GM23338 (cell line): Measurements from ENCODE around the gene VWA5A. TPM values are rescaled to one million over a fixed set of nuclear protein-coding genes. Genes with fewer than 3 reads are reported as not detected.

ENCODE experiments used
- ATAC-seq: fragments of 200-7000 bp; cut with Tn5 transposase; 3 replicates; pipeline ENCODE4 v1.9.1; 2020
- DNase-seq: peaks from one replicate; pipeline ENCODE4 v3.0.0-alpha.2; 2015; ENCODE audit warnings: low spot score
- H2AFZ ChIP-seq: fragments of 200-600 bp; sonication (generic); 2 replicates; pipeline ENCODE4 v1.8.0; 2016; ENCODE audit warnings: antibody characterized with exemption, mild to moderate bottlenecking, moderate library complexity
- H3F3A ChIP-seq: fragments of 200-600 bp; sonication (generic); replicated peaks from 2 replicates; pipeline ENCODE4 v1.8.0; 2017; ENCODE audit warnings: antibody characterized with exemption, mixed run types, low read depth
- H3K27ac ChIP-seq: fragments of 200-600 bp; sonication (generic); 2 replicates; pipeline ENCODE4 v1.6.1; 2016; ENCODE audit warnings: low read depth
- H3K27me3 ChIP-seq: fragments of 200-600 bp; sonication (generic); 2 replicates; pipeline ENCODE4 v1.8.0; 2016; ENCODE audit warnings: mild to moderate bottlenecking, mixed run types, moderate library complexity; ENCODE audit not compliant: insufficient read depth
- H3K36me3 ChIP-seq: fragments of 200-600 bp; sonication (generic); 2 replicates; pipeline ENCODE4 v1.8.0; 2016; ENCODE audit warnings: mild to moderate bottlenecking; ENCODE audit not compliant: insufficient read depth
- H3K4me1 ChIP-seq: fragments of 200-600 bp; sonication (generic); 2 replicates; pipeline ENCODE4 v1.8.0; 2016; ENCODE audit warnings: mild to moderate bottlenecking, moderate library complexity; ENCODE audit not compliant: insufficient read depth
- H3K4me2 ChIP-seq: fragments of 200-600 bp; sonication (generic); 2 replicates; pipeline ENCODE4 v1.7.1; 2017; ENCODE audit warnings: mixed run types
- H3K4me3 ChIP-seq: fragments of 200-600 bp; sonication (generic); 2 replicates; pipeline ENCODE4 v1.6.1; 2016; ENCODE audit warnings: mixed run types
- H3K79me2 ChIP-seq: fragments of 200-600 bp; sonication (generic); replicated peaks from 2 replicates; pipeline ENCODE4 v1.8.0; 2017; ENCODE audit warnings: mild to moderate bottlenecking; ENCODE audit not compliant: insufficient read depth
- H3K9me2 ChIP-seq: fragments of 200-600 bp; sonication (generic); 2 replicates; pipeline ENCODE4 v1.8.0; 2017; ENCODE audit not compliant: insufficient read depth
- H4K20me1 ChIP-seq: fragments of 200-600 bp; sonication (generic); replicated peaks from 2 replicates; pipeline ENCODE4 v1.8.0; 2017; ENCODE audit warnings: mild to moderate bottlenecking; ENCODE audit not compliant: insufficient read depth
- H3K27ac Mint-ChIP-seq: 2 replicates; pipeline ENCODE4 v1.8.0; 2020; ENCODE audit warnings: inconsistent platforms, mild to moderate bottlenecking, moderate library complexity, mixed read lengths
- H3K27me3 Mint-ChIP-seq: 3 replicates; pipeline ENCODE4 v1.8.0; 2022; ENCODE audit warnings: low read depth, mild to moderate bottlenecking, moderate library complexity, mixed read lengths, inconsistent platforms; ENCODE audit not compliant: insufficient read depth, poor library complexity
- H3K36me3 Mint-ChIP-seq: 3 replicates; pipeline ENCODE4 v1.8.0; 2021; ENCODE audit warnings: low read depth, mild to moderate bottlenecking, inconsistent platforms, moderate library complexity, mixed read lengths
- H3K4me1 Mint-ChIP-seq: 3 replicates; pipeline ENCODE4 v1.8.0; 2020; ENCODE audit warnings: mild to moderate bottlenecking, inconsistent platforms, mixed read lengths
- H3K4me3 Mint-ChIP-seq: 3 replicates; pipeline ENCODE4 v1.8.0; 2021; ENCODE audit warnings: moderate library complexity, mild to moderate bottlenecking, inconsistent platforms, mixed read lengths
- H3K9me3 Mint-ChIP-seq: 3 replicates; pipeline ENCODE4 v1.8.0; 2020; ENCODE audit warnings: moderate library complexity, mild to moderate bottlenecking, inconsistent platforms, mixed read lengths
- CREB1 ChIP-seq: fragments of 250-450 bp; sonication (Bioruptor Pico); IDR thresholded peaks from 2 replicates; pipeline ENCODE4 v1.5.0; 2020; ENCODE audit warnings: low read depth, mild to moderate bottlenecking, moderate library complexity
- EZH2 ChIP-seq: fragments of 200-600 bp; sonication (generic); IDR thresholded peaks from one replicate; pipeline ENCODE4 v1.8.0; 2017; ENCODE audit warnings: antibody characterized with exemption, mild to moderate bottlenecking, low read depth; ENCODE audit not compliant: unreplicated experiment
- EZH2phosphoT487 ChIP-seq: fragments of 200-600 bp; sonication (generic); IDR thresholded peaks from one replicate; pipeline ENCODE4 v1.8.1; 2018; ENCODE audit warnings: antibody characterized with exemption; ENCODE audit not compliant: unreplicated experiment
- JUNB ChIP-seq: IDR thresholded peaks from one replicate; pipeline ENCODE4 v1.6.1; 2016; ENCODE audit warnings: antibody characterized with exemption; ENCODE audit not compliant: unreplicated experiment
- NANOG ChIP-seq: IDR thresholded peaks from 2 replicates; pipeline ENCODE4 v1.6.1; 2016; ENCODE audit warnings: antibody characterized with exemption, borderline replicate concordance
- POLR2AphosphoS5 ChIP-seq: IDR thresholded peaks from 2 replicates; pipeline ENCODE4 v1.6.1; 2016; ENCODE audit warnings: antibody characterized with exemption, low read depth
- STAT1 ChIP-seq: IDR thresholded peaks from one replicate; pipeline ENCODE4 v1.6.1; 2016; ENCODE audit warnings: antibody characterized with exemption; ENCODE audit not compliant: unreplicated experiment
- ZNF114 ChIP-seq: fragments of 250-450 bp; sonication (Bioruptor Pico); IDR thresholded peaks from 2 replicates; pipeline ENCODE4 v1.5.0; 2020; ENCODE audit warnings: mild to moderate bottlenecking, moderate library complexity
- ZNF331 ChIP-seq: fragments of 250-450 bp; sonication (Bioruptor Pico); IDR thresholded peaks from 2 replicates; pipeline ENCODE4 v1.5.0; 2020; ENCODE audit warnings: low read depth, mild to moderate bottlenecking, moderate library complexity
- polyA plus RNA-seq: library from polyadenylated mRNA; unstranded; fragments of >200 nt; fragmentation: Nextera tagmentation; extraction: Ambion mirVana; gene quantifications from 2 replicates; pipeline ENCODE4 v1.2.1, GENCODE V29; 2016
- total RNA-seq: library from RNA; depleted of rRNA; stranded (reverse); fragments of >200 nt; shearing (Covaris generic); gene quantifications from 2 replicates; pipeline ENCODE4 v1.2.3, GENCODE V29; 2014
- TF ChIP-seq, protein P1 (sequence below): IDR thresholded peaks from one replicate; pipeline ENCODE4 v1.6.1; 2018; ENCODE audit warnings: antibody characterized with exemption; ENCODE audit not compliant: unreplicated experiment
- TF ChIP-seq, protein P2 (sequence below): fragments of 250-450 bp; sonication (Bioruptor Pico); IDR thresholded peaks from 2 replicates; pipeline ENCODE4 v1.5.0; 2020; ENCODE audit warnings: mild to moderate bottlenecking, moderate library complexity
- TF ChIP-seq, protein P3 (sequence below): IDR thresholded peaks from 2 replicates; pipeline ENCODE4 v1.6.1; 2016; ENCODE audit warnings: antibody characterized with exemption
- TF ChIP-seq, protein P4 (sequence below), 2 experiments: fragments of 200-600 bp in 1 of 2; sonication (generic) in 1 of 2; conservative IDR thresholded peaks; 2 replicates each; pipeline versions ENCODE4 v1.5.1 to v1.6.1; 2016 to 2017; ENCODE audit warnings: antibody characterized with exemption in 2 of 2, low read depth in 2 of 2, mild to moderate bottlenecking in 2 of 2, moderate library complexity in 1 of 2

VWA5A gene
- total and polyA plus RNA-seq, 2 experiments from 2014 or later: 10.0 to 13.5 TPM

DNA sequence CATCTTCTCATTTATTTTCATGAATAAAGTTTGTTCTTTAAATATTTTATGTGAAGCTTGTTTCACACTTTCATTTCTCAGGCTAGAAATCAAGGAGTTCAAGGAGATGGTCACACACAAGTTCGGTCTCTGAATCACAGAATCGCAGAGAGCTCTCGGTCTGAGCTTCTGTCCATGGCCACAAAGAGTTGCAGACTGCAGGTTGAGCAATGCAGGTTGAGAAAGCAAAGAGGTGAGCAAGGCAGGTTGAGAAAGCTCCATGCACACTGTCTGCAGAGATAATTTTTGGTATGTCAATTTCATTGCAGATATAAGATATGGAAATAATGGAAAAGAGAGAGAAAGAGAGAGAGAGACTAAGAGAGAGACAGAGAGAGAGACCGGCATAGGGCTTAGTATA is 32.9 kb upstream of the VWA5A start:
- Mint-ChIP-seq H3K27me3 (peaks cover 6% of the 10 kb centered on the region), H3K4me1 (peaks cover 6% of the 10 kb centered on the region), H3K27ac (no peak overlapping the region), H3K36me3 (no peaks in the 10 kb centered on the region), H3K9me3 (no peaks in the 10 kb centered on the region), H3K4me3 (no peak overlapping the region)
- H3K27me3 ChIP-seq: no peaks in the 10 kb centered on the region
- H3K4me1 ChIP-seq: no peaks in the 10 kb centered on the region
- H3K27ac ChIP-seq: no peak overlapping the region
- H3F3A ChIP-seq: no peaks in the 10 kb centered on the region
- H3K4me2 ChIP-seq: no peak overlapping the region
- TF ChIP-seq CREB1 (CRISPR knock-in tag) (no peak), ZNF331 (CRISPR knock-in tag) (no peak), POLR2AphosphoS5 (no peak), STAT1 (no peak), JUNB (no peak), EZH2phosphoT487 (no peak), NANOG (no peak), EZH2 (no peak), ZNF114 (CRISPR knock-in tag) (no peak)
- TF ChIP-seq, protein P1, sequence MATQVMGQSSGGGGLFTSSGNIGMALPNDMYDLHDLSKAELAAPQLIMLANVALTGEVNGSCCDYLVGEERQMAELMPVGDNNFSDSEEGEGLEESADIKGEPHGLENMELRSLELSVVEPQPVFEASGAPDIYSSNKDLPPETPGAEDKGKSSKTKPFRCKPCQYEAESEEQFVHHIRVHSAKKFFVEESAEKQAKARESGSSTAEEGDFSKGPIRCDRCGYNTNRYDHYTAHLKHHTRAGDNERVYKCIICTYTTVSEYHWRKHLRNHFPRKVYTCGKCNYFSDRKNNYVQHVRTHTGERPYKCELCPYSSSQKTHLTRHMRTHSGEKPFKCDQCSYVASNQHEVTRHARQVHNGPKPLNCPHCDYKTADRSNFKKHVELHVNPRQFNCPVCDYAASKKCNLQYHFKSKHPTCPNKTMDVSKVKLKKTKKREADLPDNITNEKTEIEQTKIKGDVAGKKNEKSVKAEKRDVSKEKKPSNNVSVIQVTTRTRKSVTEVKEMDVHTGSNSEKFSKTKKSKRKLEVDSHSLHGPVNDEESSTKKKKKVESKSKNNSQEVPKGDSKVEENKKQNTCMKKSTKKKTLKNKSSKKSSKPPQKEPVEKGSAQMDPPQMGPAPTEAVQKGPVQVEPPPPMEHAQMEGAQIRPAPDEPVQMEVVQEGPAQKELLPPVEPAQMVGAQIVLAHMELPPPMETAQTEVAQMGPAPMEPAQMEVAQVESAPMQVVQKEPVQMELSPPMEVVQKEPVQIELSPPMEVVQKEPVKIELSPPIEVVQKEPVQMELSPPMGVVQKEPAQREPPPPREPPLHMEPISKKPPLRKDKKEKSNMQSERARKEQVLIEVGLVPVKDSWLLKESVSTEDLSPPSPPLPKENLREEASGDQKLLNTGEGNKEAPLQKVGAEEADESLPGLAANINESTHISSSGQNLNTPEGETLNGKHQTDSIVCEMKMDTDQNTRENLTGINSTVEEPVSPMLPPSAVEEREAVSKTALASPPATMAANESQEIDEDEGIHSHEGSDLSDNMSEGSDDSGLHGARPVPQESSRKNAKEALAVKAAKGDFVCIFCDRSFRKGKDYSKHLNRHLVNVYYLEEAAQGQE: no peak
- TF ChIP-seq, protein P2, sequence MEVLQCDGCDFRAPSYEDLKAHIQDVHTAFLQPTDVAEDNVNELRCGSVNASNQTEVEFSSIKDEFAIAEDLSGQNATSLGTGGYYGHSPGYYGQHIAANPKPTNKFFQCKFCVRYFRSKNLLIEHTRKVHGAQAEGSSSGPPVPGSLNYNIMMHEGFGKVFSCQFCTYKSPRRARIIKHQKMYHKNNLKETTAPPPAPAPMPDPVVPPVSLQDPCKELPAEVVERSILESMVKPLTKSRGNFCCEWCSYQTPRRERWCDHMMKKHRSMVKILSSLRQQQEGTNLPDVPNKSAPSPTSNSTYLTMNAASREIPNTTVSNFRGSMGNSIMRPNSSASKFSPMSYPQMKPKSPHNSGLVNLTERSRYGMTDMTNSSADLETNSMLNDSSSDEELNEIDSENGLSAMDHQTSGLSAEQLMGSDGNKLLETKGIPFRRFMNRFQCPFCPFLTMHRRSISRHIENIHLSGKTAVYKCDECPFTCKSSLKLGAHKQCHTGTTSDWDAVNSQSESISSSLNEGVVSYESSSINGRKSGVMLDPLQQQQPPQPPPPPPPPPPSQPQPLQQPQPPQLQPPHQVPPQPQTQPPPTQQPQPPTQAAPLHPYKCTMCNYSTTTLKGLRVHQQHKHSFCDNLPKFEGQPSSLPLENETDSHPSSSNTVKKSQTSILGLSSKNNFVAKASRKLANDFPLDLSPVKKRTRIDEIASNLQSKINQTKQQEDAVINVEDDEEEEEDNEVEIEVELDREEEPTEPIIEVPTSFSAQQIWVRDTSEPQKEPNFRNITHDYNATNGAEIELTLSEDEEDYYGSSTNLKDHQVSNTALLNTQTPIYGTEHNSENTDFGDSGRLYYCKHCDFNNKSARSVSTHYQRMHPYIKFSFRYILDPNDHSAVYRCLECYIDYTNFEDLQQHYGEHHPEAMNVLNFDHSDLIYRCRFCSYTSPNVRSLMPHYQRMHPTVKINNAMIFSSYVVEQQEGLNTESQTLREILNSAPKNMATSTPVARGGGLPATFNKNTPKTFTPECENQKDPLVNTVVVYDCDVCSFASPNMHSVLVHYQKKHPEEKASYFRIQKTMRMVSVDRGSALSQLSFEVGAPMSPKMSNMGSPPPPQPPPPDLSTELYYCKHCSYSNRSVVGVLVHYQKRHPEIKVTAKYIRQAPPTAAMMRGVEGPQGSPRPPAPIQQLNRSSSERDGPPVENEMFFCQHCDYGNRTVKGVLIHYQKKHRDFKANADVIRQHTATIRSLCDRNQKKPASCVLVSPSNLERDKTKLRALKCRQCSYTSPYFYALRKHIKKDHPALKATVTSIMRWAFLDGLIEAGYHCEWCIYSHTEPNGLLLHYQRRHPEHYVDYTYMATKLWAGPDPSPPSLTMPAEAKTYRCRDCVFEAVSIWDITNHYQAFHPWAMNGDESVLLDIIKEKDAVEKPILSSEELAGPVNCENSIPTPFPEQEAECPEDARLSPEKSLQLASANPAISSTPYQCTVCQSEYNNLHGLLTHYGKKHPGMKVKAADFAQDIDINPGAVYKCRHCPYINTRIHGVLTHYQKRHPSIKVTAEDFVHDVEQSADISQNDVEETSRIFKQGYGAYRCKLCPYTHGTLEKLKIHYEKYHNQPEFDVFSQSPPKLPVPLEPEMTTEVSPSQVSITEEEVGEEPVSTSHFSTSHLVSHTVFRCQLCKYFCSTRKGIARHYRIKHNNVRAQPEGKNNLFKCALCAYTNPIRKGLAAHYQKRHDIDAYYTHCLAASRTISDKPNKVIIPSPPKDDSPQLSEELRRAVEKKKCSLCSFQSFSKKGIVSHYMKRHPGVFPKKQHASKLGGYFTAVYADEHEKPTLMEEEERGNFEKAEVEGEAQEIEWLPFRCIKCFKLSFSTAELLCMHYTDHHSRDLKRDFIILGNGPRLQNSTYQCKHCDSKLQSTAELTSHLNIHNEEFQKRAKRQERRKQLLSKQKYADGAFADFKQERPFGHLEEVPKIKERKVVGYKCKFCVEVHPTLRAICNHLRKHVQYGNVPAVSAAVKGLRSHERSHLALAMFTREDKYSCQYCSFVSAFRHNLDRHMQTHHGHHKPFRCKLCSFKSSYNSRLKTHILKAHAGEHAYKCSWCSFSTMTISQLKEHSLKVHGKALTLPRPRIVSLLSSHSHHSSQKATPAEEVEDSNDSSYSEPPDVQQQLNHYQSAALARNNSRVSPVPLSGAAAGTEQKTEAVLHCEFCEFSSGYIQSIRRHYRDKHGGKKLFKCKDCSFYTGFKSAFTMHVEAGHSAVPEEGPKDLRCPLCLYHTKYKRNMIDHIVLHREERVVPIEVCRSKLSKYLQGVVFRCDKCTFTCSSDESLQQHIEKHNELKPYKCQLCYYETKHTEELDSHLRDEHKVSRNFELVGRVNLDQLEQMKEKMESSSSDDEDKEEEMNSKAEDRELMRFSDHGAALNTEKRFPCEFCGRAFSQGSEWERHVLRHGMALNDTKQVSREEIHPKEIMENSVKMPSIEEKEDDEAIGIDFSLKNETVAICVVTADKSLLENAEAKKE (CRISPR knock-in tag): no peak
- TF ChIP-seq, protein P3, sequence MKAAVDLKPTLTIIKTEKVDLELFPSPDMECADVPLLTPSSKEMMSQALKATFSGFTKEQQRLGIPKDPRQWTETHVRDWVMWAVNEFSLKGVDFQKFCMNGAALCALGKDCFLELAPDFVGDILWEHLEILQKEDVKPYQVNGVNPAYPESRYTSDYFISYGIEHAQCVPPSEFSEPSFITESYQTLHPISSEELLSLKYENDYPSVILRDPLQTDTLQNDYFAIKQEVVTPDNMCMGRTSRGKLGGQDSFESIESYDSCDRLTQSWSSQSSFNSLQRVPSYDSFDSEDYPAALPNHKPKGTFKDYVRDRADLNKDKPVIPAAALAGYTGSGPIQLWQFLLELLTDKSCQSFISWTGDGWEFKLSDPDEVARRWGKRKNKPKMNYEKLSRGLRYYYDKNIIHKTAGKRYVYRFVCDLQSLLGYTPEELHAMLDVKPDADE: no peak
- TF ChIP-seq, protein P4, sequence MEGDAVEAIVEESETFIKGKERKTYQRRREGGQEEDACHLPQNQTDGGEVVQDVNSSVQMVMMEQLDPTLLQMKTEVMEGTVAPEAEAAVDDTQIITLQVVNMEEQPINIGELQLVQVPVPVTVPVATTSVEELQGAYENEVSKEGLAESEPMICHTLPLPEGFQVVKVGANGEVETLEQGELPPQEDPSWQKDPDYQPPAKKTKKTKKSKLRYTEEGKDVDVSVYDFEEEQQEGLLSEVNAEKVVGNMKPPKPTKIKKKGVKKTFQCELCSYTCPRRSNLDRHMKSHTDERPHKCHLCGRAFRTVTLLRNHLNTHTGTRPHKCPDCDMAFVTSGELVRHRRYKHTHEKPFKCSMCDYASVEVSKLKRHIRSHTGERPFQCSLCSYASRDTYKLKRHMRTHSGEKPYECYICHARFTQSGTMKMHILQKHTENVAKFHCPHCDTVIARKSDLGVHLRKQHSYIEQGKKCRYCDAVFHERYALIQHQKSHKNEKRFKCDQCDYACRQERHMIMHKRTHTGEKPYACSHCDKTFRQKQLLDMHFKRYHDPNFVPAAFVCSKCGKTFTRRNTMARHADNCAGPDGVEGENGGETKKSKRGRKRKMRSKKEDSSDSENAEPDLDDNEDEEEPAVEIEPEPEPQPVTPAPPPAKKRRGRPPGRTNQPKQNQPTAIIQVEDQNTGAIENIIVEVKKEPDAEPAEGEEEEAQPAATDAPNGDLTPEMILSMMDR (conservative IDR thresholded peaks at IDR 0.05; ENCODE audit: low read depth in 2 of 2): no peak
- no peak overlapping the region for H3K4me3 ChIP-seq
- no peak for ATAC-seq
- no peak for DNase-seq
- H4K20me1 ChIP-seq: no peaks in the 10 kb centered on the region; the same call in 1 of the 2 replicates
- H2AFZ ChIP-seq: no peak overlapping the region
- no peaks in the 10 kb centered on the region for H3K36me3 ChIP-seq
- H3K79me2 ChIP-seq: no peaks in the 10 kb centered on the region
- H3K9me2 ChIP-seq: no peaks in the 10 kb centered on the region
